HG03108 (cell line): Measurements from ENCODE around the gene ING5.
"Not testable (repeated sequence)": the region's sequence is repeated elsewhere in the genome, so short reads cannot be mapped to it uniquely, and the experiment has no call there.

ENCODE experiments used
- ATAC-seq: cut with Tn5 transposase; IDR thresholded peaks from one replicate; pipeline ENCODE4 v1.9.1; 2021; ENCODE audit warnings: moderate library complexity; ENCODE audit not compliant: unreplicated experiment

The ING5 gene

DNA sequence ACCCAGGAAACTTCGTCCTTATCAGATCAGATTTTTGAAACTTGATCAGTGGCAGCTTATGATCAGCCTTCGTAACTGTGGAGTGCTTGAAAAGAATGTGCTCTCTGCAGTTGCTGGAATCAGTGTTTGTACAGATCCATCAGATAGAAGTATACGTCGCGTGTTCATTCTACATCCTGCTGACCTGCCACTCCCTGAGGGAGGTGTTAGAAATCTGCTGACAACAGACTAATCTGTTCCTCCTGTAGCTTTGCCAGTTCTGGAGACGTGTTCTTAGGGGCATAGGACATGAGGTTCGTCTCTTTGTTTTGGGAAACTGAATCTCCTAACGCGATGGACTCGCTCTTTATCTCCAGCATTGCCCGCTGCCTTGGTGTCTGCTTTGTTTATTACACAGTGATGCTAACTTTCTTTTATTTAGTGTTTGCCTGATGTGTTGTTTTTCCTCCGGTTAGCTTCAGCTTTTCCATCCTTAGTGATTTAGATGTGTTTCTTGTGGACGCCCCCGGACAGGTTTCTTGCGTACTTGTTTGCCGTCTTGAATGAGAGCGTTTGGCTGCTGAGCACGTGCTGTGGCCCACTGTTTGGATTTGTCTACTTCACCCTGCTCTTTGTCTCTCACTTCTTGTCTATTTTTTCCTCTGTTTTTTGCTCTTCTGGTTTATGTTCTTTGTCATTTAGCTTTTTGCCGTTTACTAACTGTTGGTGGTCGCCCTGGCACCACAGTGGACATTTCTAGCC lies 57.4 kb downstream of the ING5 start:
- no peak for ATAC-seq

DNA sequence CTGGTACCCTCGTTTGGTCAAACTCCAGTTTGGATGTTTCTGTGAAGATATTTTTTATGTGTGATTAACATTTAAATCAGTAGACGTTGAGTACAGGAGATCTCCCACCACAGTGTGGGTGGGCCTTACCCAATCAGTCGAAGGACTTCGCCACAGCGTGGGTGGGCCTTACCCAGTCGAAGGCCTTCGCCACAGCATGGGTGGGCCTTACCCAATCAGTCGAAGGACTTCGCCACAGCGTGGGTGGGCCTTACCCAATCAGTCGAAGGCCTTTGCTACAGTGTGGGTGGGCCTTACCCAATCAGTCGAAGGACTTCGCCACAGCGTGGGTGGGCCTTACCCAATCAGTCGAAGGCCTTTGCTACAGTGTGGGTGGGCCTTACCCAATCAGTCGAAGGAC lies 58.1 kb downstream of the ING5 start:
- not testable (repeated sequence) for ATAC-seq

DNA sequence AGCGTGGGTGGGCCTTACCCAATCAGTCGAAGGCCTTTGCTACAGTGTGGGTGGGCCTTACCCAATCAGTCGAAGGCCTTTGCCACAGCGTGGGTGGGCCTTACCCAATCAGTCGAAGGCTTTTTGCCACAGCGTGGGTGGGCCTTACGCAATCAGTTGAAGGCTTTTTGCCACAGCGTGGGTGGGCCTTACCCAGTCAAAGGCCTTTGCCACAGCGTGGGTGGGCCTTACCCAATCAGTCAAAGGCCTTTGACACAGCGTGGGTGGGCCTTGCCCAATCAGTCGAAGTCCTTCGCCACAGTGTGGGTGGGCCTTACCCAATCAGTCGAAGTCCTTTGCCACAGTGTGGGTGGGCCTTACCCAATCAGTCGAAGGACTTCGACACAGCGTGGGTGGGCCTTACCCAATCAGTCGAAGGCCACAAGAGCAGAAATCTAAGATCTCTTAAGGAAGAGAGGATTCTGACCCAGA lies 58.5 kb downstream of the ING5 start:
- ATAC-seq = no peak

DNA sequence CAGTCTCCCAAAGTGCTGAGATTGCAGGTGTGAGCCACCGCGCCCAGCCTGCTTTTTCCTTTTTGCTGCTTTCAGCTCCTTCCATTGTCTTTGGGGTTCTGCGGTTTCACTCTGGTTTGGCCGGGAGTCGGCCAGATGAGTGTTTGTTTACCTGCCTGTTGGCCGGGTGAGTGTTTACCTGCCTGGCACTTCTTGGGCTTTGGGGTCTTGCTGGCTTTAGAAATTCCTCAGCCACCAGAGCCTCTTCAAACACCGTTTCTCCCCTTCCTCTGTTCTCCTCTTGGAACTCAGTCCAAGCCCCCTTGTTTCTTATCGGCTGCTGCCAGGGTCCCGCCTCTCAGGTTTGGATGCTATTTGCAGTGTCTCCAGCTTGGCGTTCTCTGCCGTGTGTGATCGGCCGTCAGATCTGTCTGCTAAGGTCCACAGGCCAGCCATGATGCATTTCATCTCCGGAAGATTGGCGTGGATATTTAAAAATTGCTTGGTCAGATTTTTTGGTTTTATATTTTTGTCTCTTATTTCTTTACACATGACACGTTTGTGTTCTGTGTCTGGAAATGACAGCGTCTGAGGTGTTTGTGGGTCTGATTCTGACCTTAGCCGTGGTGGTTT lies 60.6 kb downstream of the ING5 start:
- ATAC-seq = no peak

DNA sequence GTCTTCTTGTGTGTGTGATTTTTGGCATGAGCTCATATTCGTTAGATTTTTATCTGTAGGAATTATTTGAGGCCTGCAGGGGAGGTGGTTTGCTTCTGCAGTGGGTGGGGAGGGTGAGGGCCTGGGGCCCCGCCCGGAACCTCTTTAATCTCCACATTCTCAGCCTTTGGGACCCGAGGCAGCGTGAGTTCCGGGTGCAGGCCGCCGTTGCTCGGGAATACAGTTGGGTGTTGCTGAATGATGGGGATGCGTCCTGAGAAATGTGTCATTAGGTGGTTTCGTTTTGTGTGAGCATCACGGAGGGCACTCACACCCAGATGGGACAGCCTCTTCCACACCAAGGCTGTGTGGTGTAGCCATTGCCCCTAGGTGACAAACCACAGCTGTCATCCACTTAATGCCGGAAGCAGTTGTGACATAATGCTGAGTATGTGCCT lies 61.1 kb downstream of the ING5 start:
- no peak for ATAC-seq

DNA sequence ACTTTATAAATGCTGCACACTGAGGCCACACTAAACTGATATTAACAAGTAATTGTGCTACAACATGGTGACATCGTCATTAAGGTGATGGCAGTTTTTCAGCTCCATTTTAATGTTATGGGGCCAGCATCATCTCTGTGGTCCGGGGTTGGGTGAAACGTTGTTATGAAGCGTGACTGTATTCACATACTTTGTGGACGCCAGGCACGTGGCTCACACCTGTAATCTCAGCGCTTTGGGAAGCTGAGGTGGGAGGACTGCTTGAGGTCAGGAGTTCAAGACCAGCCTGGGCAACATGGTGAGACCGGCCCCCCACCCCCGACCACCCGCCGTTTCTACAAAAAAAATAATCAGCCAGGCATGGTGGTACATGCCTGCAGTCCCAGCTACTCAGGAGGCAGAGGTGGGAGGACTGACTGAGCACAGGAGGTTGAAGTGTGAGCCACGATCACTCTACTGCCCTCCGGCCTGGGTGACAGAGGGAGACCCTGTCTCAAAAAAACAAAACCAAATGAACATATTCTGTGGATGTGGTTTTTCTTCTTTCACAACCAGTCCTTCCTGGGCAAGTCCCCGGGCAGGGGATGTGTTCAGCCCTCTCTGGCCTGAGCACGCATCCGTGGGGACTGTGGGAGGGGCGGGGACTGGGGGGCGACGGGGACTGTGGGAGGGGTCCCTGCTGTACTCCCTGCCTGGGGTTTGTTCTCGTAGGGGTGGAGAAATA lies 61.9 kb downstream of the ING5 start:
- ATAC-seq = no peak

DNA sequence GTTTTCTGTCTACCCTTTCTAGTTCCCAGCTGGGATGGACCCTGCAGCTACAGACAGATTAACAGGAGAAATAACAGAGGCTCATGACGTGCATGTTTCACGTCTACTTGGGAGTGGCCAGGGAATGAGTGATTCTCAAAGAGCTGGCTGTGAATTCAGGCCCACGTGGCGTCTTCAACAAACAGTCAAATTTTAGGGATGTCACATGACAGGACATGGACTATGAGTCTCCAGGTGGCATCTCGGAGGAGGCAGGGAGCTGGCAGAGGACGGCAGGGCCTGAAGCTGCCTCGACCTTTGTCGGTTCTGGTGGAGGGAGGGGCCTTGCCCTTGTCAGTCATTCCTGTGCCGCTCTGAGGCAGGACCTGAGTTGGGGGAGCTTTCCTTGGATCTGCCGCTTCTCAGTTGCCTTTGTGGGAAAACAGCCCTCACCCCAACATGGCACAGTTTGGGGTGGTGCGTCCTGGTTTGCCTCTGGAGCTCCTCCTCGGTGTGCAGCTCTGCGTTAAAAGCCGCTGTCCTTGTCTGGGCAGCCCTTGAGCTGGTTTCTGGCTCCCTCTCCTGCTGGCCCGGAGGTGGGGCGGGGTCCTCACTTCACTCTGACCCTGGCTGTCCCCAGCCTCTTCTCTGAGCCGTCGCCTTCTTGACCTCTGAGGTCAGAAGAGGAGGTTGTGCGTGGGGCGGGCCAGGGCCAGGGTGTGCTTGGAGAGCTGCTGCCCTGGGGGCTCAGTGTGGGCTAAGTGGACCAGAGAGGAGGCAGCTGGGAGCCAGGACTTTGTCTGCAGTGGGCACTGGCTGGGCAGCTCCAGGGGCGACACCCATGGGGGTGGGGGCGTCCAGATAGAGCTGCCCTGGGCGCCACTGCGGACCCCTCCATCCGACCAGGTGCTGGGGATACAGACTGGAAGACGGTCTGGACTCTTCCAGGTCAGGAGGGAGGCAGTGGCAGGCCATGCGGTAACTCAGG lies 62.7 kb downstream of the ING5 start:
- ATAC-seq = no peak

DNA sequence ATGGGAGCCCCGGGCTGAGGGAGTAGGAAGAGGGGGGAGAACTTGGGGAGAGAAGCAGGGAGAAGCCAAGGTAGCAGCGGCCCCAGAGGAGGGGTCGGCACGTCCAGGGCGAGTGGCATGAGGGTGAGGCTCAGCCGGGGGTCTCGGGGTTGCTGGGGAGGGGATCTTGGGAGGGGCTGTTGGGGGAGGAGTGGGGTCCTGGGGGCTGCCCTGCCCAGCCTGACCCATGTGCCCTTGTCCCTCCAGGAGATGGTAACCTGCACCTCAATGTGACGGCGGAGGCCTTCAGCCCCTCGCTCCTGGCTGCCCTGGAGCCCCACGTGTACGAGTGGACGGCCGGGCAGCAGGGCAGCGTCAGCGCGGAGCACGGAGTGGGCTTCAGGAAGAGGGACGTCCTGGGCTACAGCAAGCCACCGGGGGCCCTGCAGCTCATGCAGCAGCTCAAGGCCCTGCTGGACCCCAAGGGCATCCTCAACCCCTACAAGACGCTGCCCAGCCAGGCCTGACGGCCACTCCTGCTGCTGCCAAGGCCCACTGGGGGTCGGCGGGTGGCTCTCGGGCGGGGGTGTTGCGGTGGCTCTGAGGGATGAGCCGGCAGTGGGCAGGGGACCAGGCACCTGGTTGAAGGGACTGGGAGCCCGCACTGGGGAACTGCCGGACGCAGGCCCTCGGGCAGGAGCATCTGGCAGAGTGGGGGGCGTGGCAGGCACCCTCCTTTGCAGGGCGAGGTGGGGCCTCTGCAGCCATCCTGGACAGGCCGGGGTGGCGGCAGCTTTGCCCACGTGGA lies 65.8 kb downstream of the ING5 start:
- no peak for ATAC-seq

DNA sequence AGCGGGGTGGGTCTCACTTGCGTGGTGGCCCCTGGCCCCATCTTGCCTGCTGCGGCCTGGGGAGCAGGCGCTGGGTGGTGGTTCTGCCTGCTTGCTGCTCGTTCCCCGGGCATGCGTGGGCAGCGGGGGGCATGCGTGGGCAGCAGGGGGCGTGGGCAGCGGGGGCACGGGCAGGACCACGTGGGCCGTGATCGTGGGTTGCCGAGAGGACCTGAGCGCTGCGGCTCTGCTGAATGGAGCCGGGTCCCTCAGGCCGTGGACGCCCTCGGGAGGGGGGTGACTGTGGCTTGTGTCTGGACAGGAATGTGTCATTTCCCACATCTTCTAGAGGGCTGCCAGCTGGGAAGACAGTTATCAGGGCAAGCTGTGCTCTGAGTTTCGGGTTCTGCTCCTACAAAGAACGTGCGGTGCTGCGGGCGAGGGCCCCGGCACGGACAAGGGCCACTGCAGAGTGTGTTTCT lies 66.4 kb downstream of the ING5 start:
- ATAC-seq = no peak

DNA sequence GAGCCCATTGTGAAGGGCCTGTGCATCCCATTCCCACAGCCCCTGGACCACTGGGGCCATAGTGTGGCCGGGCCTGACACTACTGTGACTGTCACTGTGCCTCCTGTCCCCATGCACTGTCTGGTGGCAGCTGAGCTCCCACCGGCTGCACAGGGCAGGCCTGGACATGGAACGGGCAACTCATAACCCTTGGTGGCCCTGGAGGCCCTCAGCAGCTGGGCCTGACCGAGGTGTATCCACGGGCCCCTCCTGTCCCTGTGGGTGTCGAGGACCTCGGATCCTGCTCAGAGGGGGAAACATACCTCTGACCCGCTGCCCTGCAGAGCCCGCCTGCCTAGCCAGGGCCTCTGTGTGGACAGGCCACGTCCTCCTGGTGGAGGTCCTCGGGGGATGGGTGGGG lies 67.0 kb downstream of the ING5 start:
- ATAC-seq = no peak

DNA sequence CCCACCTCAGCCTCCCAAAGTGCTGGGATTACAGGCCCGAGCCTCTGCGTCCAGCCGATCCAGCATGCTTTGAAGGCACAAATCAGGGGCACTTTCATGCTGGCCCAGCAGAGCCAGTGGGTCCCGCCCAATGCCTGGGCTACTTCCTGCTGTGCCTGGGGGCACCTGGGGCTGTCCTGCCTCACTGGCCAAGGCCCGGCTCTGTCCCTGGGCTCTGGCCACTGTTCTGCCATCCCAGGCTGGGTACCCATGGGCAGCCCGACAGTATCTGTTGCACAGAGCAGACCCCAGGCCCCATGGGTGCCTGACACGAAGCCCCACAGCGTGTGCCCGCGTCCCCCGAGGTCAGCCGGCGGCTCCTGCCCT lies 68.0 kb downstream of the ING5 start:
- ATAC-seq = no peak

DNA sequence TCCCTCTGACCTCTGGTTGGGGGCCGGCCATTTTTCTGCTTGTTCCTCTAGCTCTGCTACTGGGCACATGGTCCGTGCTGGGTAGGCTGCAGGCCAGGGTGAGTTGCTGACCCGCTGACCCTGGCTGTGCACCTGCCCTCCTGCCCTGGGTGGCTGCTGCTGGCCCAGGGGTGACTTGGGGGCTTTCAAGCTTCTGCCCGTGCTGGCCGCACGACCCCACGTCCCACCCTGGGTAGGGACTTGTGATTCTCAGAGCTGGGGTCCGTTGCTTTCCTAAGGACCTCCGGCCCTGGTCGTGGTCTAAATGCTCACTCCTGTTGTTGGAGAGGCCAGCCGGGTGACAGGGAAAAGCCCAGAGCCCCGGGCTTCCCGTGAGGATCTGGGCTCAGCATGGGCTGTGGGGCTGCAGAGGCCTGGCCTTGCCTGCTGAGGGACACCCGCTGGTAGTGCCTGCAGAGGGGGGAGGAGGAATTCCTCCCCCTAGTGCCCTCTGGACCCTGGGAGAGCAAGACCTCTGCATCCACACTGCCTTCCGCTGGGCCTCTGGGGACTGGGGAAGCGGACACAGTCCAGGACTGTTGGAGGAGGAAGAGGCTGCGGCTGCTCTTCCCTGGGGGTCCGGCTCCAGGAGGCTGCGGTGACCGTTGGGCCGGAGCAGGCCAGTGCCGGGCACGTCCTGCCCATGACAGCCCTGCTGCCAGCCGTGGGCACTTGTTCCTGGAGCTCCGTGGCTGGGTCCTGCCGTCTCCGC lies 68.5 kb downstream of the ING5 start:
- ATAC-seq = no peak

DNA sequence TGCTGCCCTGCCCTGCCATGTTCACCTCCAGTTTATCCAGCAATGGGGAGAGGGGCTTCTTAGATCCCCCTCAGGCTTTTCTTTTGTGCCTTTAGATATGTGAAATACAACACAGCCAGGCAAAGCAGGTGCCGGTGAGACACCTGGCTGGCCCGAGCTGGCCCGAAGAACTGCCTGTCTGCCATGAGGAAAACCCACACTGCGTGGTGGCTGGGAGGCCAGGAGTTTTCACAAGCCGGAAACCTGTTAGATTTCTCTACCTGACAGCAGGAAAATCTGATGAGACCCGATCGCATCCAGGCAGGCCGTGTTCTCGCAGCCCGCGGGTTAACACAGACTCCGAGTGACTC lies 69.1 kb downstream of the ING5 start:
- ATAC-seq = no peak

DNA sequence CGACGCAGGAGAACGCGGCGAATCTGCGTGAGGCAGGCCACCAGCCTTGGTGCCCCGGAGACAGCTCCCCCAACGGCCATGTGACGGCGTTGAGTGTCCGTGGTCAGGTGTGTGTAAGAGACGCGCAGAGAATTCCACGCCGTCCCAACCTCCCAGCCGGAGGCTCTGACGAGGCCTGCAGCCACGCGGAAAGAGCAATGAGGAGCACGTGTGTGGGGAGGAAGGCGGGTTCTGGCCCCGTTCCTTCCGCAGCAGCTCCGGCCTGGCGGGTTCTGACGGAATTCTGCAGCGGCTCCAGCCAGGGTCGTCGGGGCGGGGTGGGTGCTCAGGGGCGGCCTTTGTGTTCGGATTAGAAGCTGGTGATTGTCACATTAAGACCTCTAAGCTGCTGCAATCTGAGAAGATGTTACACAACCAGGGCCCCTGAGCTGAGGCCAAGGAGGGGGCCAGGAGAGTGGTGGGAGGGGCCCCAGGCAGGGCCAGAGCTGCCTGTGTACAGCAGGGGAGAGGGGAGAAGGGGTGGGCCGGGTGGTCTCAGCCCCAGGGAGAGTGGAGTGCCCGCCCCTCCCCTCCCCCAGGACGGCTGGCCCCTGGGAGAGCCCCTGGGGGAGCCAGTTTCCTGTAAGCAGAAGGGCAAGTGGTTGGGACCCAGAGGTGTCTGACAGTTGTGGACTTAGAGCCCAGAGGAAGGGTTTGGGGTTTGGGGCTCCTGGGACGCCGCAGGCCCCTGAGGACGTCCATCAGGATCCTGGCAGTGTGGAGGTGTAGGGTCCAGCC lies 69.6 kb downstream of the ING5 start:
- no peak for ATAC-seq

DNA sequence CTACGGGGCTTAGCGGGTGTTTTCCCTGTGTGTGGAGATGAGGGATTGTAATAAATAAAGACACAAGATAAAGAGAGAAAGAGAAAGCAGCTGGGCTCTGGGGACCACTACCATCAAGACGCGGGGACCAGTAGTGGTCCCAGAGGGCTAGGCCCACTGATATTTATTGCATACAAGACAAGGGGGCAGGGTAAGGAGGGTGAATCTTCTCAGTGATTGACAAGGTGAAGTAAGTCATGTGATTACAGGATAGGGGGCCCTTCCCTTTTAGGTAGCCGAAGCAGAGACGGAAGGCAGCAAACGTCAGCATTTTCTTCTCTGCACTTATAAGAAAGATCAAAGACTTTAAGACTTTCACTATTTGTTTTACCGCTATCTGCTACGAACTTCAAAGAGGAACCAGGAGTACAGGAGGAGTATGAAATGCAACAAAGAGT lies 70.2 kb downstream of the ING5 start:
- no peak for ATAC-seq

DNA sequence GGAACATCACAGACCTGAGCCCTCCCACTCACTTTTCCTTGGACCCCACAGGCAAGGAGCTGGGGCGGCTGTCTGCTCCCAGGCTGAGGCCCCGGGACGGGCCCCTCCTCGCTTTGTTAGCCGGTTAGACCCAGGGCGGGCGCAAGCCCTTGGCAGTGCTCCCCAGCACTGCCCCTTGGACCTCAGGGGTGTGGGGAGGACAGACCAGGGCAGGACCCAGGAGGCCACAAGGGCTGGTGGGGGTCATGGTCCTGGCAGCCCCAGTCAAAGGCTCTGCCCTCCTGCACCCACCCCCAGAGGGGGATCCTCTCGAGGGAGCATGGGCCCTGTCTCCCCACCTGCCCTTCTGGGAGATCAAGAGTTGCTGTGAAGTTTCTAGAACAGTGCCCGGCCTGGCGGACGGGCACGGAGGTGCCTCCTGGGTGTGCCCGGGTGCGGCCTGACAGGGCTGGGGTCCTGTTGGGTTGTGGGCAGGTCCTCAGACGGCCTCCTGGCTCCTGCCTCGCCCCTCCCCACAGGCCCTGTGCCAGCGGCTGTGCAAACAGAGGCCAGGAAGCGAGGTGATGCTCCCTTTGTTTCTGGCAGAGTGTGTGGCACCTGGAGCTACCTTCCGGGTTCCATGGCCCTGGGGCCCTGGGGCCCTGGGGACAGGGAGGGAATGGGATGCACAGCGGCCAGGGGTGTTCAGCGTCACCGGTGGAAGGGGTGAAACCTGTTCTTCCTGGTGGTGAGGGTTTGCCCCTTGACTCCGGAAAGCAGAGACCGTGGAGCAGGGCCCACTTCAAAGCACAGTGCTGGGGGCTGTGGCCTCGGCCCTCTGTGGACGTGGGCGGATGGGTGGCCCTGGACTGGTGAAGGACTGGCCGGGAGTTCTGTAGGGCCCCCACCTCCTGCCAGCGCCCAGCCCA lies 71.9 kb downstream of the ING5 start:
- no peak for ATAC-seq

DNA sequence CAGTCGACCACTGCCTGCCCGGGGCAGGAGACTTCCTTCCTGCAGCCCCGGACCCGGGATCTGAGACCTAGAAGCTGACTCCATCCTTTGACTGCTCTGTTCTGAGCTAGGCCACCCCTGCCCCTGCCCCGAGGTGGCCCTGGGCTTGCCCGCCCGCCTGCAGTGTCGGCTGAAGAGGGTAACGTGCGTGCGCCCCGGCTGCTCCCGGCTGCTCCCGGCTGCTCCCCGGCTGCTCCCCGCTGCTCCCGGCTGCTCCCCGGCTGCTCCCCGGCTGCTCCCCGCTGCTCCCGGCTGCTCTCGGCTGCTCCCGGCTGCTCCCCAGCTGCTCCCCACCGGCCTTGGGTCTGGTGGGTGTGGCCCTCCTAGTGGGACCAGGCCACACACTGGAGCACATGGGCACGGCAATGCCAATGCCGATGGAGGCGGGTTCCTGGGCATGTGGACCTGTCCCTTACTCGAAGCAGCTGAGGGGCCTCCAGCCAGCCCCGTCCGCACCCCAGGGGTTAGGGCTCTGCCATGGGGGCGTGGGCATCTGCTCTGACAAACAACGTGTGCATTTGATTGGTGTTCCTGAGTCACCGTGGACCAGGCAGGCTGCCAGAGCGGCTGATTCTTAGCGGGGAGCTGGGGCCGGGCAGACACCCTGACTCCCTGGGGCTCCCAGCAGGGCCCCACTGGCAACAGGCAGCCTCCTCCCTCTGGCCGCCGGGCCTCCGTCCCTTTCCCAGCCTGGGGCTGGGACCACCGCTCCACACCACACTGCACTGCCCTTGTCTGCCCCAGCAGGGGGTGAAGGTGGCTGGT lies 72.8 kb downstream of the ING5 start:
- no peak for ATAC-seq
